HG02981 (cell line): ENCODE data around the gene PARVA.

ENCODE experiments used
- ATAC-seq: cut with Tn5 transposase; IDR thresholded peaks from one replicate; pipeline ENCODE4 v1.9.1; 2021; ENCODE audit warnings: mild to moderate bottlenecking, moderate library complexity; ENCODE audit not compliant: unreplicated experiment

PARVA gene

DNA sequence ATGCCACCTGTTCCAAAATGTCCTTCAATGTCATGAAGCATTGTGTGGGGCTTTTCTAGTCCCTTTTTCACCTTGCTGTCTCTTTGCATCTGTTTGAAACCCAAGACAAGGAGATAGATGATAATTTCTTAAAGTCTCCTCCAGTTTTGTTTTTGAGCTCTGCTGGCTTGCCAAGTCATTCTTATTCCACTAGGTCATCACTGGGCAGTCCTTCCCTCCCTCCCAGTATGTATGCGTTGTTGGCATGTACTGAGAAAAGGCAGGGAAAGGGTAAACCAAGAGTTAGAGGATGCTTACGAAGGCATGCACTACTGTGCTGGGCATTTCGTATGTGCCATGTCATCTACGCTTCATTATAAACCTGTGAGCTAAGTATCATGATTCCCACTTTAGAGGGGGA lies 78.6 kb downstream of the PARVA start:
- no peak for ATAC-seq

- ATAC-seq, result no peak
Observed at GRCh38 chr11:12456651-12457579, 79.5 kb downstream of the PARVA start.

DNA sequence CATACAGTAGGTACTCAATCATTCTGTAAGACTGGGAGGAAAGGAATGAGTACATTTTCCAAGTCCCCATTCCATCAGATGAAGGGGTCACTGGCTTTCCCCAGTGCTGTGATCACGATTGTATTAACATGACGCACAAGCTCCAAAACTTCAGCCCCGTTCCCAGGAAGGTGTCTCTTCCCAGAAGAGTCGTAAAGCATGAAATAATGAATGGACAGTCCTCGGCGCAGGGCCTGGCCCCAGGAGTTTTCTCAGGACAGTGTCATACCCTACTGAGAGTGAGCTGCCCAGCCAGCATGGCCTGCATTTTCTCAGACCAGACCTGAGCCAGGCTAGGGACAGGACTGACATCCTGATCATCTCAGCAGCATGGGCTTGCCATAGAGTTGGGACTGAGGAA lies 80.7 kb downstream of the PARVA start:
- no peak for ATAC-seq

- no peak for ATAC-seq
Observed at GRCh38 chr11:12459374-12459773, 82.0 kb downstream of the PARVA start.

DNA sequence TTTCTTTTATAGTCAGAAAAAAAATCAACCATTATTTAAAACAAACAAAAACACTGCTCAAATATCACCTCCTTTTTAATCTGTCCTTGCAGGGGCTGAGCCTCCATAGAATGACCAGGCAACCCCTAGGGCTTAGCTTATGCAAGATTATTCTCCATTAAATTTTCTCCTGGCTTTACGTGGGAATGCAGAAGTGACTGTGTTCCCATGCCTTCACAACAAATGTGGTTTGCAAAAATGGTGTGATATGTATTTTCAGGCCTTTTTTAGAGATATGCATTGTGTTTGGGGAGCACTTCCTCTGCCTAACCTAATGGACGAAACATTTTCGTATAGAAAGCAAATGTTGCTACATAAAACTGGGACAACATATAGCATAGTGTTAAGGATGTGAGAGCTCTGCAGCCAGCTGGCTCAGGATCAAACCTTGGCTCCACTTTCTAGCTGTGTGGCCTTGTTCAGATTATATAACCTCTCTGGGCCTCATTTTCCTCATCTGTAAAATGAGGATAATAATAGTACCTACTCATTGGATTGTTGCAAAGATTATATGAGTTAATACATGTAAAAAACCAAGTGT lies 82.6 kb downstream of the PARVA start:
- no peak for ATAC-seq

GRCh38 chr11:12460466-12460865 lies 83.1 kb downstream of the PARVA start:
- ATAC-seq, result no peak

DNA sequence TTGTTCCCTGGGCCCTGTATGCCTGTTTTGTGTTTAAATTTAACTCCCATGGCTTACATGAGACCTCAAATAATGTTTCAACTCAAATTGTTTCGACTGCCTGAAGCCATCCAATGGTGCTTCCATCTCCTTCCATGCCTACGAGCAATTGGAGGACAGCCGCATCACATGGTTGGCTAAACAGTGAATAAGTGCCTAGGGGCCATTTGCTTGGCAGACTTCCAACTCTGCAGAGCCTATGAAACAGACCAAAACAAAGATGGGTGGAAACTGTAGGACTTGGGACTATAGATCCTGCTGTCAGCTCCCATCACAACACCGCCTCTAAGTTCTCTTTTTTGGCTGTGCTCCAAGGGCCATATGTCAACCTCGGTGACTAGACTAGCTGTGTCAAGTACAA lies 84.1 kb downstream of the PARVA start:
- no peak for ATAC-seq

DNA sequence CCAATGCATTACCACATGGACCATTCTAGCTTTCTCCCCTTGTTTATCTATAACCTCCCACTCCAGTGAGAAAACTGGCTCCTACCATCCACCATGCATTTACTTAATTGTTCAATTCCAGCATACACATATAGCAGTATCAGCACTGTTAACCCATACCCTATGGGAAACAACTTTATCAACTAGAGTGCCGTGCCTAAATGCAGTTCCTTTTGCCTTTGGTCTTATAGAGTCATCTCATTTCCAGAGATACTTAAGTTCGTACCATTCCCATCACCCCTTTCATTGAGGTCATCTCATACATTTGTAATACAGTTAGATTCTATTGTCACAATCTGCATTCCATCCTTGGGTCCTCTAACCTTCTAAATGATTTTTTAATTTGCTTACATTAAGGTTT lies 86.9 kb downstream of the PARVA start:
- no peak for ATAC-seq

GRCh38 chr11:12465332-12465731 lies 88.0 kb downstream of the PARVA start:
- ATAC-seq, result no peak

- no peak for ATAC-seq
Observed at GRCh38 chr11:12467610-12468009, 90.2 kb downstream of the PARVA start.

DNA sequence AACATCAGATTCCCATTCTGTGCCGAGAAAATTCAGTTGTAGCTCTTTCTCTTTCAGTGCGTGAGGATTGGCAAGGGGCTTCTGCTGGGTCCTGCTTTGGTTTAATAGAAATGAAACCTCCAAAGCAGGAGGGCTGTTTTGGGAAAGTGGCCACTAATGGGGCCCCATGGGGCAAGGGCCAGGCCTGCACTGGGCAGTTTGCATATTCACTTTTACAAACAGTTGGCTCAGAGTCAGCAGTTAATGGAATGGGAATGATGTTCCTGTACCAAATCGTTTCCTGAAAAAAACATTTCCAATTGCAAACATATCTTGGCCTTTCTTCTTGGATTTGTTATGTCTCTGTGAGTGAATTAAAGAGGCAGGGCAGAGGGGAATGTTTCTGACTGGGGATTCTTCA lies 92.1 kb downstream of the PARVA start:
- ATAC-seq, result no peak

DNA sequence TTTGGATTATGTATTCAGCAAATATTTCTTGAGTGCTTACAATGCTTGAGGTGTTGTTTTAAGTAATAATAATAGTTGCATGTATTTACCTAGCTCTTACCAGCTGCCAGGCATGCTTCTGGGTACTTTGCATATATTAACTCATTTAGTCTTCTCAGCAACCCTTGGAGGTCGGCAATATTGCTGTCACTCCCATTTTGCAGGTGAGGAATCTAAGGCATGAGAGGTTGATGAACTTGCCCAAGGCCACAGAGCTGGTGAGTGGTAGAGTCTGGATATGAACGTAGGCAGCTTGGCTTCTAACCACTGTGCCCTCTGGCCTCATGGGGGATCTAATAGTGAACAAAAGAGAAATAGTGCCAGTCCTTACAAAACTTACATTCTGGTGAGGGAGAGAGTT lies 92.9 kb downstream of the PARVA start:
- no peak for ATAC-seq

DNA sequence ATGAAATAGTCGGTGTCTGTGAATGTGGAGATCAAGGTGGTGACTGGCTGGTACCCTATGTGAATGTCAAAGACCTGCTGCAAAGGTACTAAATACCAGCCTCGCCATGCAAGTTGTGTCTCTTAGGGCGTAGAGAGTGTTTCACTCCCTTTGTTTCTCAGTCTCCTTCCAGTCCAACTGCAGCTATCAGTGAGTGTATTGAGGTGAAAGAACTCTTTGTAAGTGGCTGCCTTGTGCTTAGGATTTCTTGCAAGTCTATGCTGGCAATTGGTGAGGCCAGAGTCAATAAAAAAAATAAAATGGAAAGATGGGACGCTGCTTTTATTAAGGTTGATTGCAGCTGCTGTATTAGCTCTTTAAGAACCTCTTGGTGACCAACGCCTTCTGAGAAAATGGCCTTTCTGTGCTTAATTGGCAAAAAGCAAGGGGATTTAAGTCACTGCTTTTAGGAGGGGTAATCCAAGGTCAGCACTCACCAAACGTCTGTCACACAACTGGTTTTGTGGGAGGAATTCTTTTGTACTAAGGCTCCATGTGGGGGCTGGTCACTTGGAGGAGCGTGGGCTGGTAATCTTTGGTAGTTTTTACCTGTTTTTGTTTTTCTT lies 95.1 kb downstream of the PARVA start:
- no peak for ATAC-seq

DNA sequence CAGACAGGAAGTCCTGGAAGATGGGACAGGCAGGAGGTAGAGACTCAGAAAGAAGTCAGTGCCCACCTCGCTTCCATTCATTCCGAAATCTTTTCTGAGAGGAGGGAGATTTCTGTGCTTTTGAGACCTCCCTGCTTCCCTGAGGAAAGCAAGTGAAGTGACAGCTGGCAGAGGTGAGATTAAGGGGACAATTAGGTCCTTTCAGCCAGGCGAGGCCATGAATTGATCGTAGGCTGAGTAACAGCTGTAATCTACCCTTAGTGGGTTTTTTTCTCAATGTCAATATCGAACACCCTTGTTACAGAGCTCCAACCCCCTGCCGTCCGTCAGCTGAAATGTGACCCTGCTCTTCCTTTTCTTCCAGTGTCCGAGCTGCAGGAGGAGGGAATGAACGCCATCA lies 96.0 kb downstream of the PARVA start:
- ATAC-seq, result no peak

GRCh38 chr11:12474871-12475270 lies 97.5 kb downstream of the PARVA start:
- ATAC-seq, result no peak

DNA sequence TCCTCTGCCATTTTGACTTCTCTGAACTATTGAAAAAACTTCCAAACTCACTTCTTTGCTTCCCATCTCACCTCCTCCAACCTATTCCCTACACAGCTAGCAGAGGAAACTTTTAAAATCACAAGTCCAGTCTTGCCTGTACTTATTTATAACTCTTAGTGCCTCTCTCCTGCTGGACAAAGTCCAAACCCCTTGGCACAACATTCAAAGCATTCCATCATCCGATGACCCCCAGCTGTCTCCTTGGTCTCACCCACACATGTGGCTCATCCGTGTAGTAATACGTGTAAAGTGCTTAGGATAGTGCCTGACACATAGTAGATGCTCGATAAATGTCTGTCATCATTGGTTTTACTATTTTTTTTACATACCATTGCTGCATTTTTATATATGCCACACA lies 101.4 kb downstream of the PARVA start:
- no peak for ATAC-seq

DNA sequence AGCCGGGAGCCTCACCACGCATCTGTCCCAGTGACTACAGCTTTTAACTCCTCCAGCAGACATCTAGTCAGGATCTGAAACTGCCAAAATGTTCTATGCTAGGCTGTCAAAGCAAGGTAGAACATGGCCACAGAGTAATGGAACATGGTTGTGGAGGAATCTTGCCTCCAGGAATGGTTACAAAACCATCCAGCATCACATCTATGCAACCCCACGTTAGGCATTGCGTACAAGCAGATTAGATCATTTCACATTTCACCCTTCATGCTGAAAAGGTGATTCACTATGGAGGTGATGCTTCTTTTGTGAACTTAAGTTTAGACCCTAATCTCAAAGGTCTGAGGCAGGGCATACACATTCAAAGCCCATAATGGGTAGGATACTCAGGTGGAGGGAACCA lies 103.0 kb downstream of the PARVA start:
- ATAC-seq, result no peak

- ATAC-seq, result no peak
Observed at GRCh38 chr11:12482839-12483238, 105.5 kb downstream of the PARVA start.

- ATAC-seq, result no peak
Observed at GRCh38 chr11:12483604-12484003, 106.2 kb downstream of the PARVA start.

DNA sequence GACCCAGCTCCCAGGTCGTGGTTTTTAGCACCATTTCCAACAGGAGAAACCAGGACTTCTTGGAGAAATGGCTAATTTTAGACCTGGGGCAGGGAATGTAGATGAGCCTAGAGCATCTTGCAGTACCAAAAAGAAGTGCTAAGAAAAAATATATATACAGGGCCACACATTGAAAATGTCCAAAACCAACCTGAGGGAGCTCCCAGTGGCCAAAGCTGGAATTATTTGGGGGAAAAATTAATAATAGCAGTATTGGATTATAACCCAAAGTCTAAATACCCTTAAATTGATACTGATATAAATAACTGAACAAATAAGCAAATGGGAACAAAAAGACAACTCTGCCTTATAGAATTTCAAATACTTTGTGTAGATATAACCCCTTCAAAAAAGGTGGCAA lies 108.0 kb downstream of the PARVA start:
- ATAC-seq, result no peak

DNA sequence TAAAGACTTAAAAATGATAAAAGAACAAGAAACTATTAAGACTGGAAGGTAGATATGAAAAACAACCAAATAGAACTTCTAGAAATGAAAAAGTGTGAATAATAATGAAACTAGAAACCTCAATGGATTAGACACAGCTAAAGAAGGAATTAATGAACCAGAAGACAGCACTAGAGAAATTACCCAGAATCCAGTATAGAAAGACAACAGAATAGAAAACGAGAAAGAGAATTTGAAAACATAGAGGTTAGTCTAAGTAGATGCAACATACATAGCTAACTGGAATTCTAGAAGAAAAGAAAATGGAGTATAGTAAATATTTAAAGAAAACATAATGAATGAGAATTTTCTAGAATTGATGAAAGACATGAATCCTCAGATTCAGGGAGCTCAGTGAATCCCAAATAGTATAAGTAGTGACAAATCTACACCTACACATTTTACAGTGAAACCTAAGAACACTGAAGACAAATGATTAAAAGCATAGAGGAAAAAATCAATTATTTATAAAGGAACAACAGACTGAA lies 111.9 kb downstream of the PARVA start:
- no peak for ATAC-seq

DNA sequence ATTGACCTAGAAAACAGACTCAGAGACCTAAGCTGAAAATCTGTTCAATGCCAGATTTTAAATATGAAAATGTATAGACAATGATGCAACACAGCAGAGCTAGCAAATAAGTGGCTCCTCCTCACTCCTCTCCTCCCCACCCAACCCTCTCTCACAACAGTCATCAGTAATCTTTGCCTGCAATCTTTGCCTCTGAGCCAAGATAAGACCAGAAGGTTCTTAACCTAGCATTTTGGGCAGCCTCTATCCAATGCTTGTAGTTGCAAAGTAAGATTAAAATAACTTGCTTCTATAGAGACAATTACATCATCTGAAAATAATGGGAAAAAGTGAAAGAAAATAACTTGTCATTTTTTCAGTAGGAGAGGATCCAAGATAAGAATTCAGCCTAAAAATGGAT lies 117.3 kb downstream of the PARVA start:
- ATAC-seq, result no peak
